GM23338 (cell line): Measurements from ENCODE around the gene SORBS2. TPM values are rescaled to one million over a fixed set of nuclear protein-coding genes. Genes with fewer than 3 reads are reported as not detected.

ENCODE experiments used
- ATAC-seq: fragments of 200-7000 bp; cut with Tn5 transposase; 3 replicates; pipeline ENCODE4 v1.9.1; 2020
- DNase-seq: peaks from one replicate; pipeline ENCODE4 v3.0.0-alpha.2; 2015; ENCODE audit warnings: low spot score
- H2AFZ ChIP-seq: fragments of 200-600 bp; sonication (generic); 2 replicates; pipeline ENCODE4 v1.8.0; 2016; ENCODE audit warnings: antibody characterized with exemption, mild to moderate bottlenecking, moderate library complexity
- H3F3A ChIP-seq: fragments of 200-600 bp; sonication (generic); replicated peaks from 2 replicates; pipeline ENCODE4 v1.8.0; 2017; ENCODE audit warnings: antibody characterized with exemption, mixed run types, low read depth
- H3K27ac ChIP-seq: fragments of 200-600 bp; sonication (generic); 2 replicates; pipeline ENCODE4 v1.6.1; 2016; ENCODE audit warnings: low read depth
- H3K27me3 ChIP-seq: fragments of 200-600 bp; sonication (generic); 2 replicates; pipeline ENCODE4 v1.8.0; 2016; ENCODE audit warnings: mild to moderate bottlenecking, mixed run types, moderate library complexity; ENCODE audit not compliant: insufficient read depth
- H3K36me3 ChIP-seq: fragments of 200-600 bp; sonication (generic); 2 replicates; pipeline ENCODE4 v1.8.0; 2016; ENCODE audit warnings: mild to moderate bottlenecking; ENCODE audit not compliant: insufficient read depth
- H3K4me1 ChIP-seq: fragments of 200-600 bp; sonication (generic); 2 replicates; pipeline ENCODE4 v1.8.0; 2016; ENCODE audit warnings: mild to moderate bottlenecking, moderate library complexity; ENCODE audit not compliant: insufficient read depth
- H3K4me2 ChIP-seq: fragments of 200-600 bp; sonication (generic); 2 replicates; pipeline ENCODE4 v1.7.1; 2017; ENCODE audit warnings: mixed run types
- H3K4me3 ChIP-seq: fragments of 200-600 bp; sonication (generic); 2 replicates; pipeline ENCODE4 v1.6.1; 2016; ENCODE audit warnings: mixed run types
- H3K79me2 ChIP-seq: fragments of 200-600 bp; sonication (generic); replicated peaks from 2 replicates; pipeline ENCODE4 v1.8.0; 2017; ENCODE audit warnings: mild to moderate bottlenecking; ENCODE audit not compliant: insufficient read depth
- H3K9me2 ChIP-seq: fragments of 200-600 bp; sonication (generic); 2 replicates; pipeline ENCODE4 v1.8.0; 2017; ENCODE audit not compliant: insufficient read depth
- H4K20me1 ChIP-seq: fragments of 200-600 bp; sonication (generic); replicated peaks from 2 replicates; pipeline ENCODE4 v1.8.0; 2017; ENCODE audit warnings: mild to moderate bottlenecking; ENCODE audit not compliant: insufficient read depth
- H3K27ac Mint-ChIP-seq: 2 replicates; pipeline ENCODE4 v1.8.0; 2020; ENCODE audit warnings: inconsistent platforms, mild to moderate bottlenecking, moderate library complexity, mixed read lengths
- H3K27me3 Mint-ChIP-seq: 3 replicates; pipeline ENCODE4 v1.8.0; 2022; ENCODE audit warnings: low read depth, mild to moderate bottlenecking, moderate library complexity, mixed read lengths, inconsistent platforms; ENCODE audit not compliant: insufficient read depth, poor library complexity
- H3K36me3 Mint-ChIP-seq: 3 replicates; pipeline ENCODE4 v1.8.0; 2021; ENCODE audit warnings: low read depth, mild to moderate bottlenecking, inconsistent platforms, moderate library complexity, mixed read lengths
- H3K4me1 Mint-ChIP-seq: 3 replicates; pipeline ENCODE4 v1.8.0; 2020; ENCODE audit warnings: mild to moderate bottlenecking, inconsistent platforms, mixed read lengths
- H3K4me3 Mint-ChIP-seq: 3 replicates; pipeline ENCODE4 v1.8.0; 2021; ENCODE audit warnings: moderate library complexity, mild to moderate bottlenecking, inconsistent platforms, mixed read lengths
- H3K9me3 Mint-ChIP-seq: 3 replicates; pipeline ENCODE4 v1.8.0; 2020; ENCODE audit warnings: moderate library complexity, mild to moderate bottlenecking, inconsistent platforms, mixed read lengths
- CREB1 ChIP-seq: fragments of 250-450 bp; sonication (Bioruptor Pico); IDR thresholded peaks from 2 replicates; pipeline ENCODE4 v1.5.0; 2020; ENCODE audit warnings: low read depth, mild to moderate bottlenecking, moderate library complexity
- CTCF ChIP-seq, 2 experiments: fragments of 200-600 bp in 1 of 2; sonication (generic) in 1 of 2; conservative IDR thresholded peaks; 2 replicates each; pipeline versions ENCODE4 v1.5.1 to v1.6.1; 2016 to 2017; ENCODE audit warnings: antibody characterized with exemption in 2 of 2, low read depth in 2 of 2, mild to moderate bottlenecking in 2 of 2, moderate library complexity in 1 of 2
- ETS1 ChIP-seq: IDR thresholded peaks from 2 replicates; pipeline ENCODE4 v1.6.1; 2016; ENCODE audit warnings: antibody characterized with exemption
- EZH2 ChIP-seq: fragments of 200-600 bp; sonication (generic); IDR thresholded peaks from one replicate; pipeline ENCODE4 v1.8.0; 2017; ENCODE audit warnings: antibody characterized with exemption, mild to moderate bottlenecking, low read depth; ENCODE audit not compliant: unreplicated experiment
- EZH2phosphoT487 ChIP-seq: fragments of 200-600 bp; sonication (generic); IDR thresholded peaks from one replicate; pipeline ENCODE4 v1.8.1; 2018; ENCODE audit warnings: antibody characterized with exemption; ENCODE audit not compliant: unreplicated experiment
- JUNB ChIP-seq: IDR thresholded peaks from one replicate; pipeline ENCODE4 v1.6.1; 2016; ENCODE audit warnings: antibody characterized with exemption; ENCODE audit not compliant: unreplicated experiment
- NANOG ChIP-seq: IDR thresholded peaks from 2 replicates; pipeline ENCODE4 v1.6.1; 2016; ENCODE audit warnings: antibody characterized with exemption, borderline replicate concordance
- POLR2AphosphoS5 ChIP-seq: IDR thresholded peaks from 2 replicates; pipeline ENCODE4 v1.6.1; 2016; ENCODE audit warnings: antibody characterized with exemption, low read depth
- REST ChIP-seq: IDR thresholded peaks from one replicate; pipeline ENCODE4 v1.6.1; 2018; ENCODE audit warnings: antibody characterized with exemption; ENCODE audit not compliant: unreplicated experiment
- STAT1 ChIP-seq: IDR thresholded peaks from one replicate; pipeline ENCODE4 v1.6.1; 2016; ENCODE audit warnings: antibody characterized with exemption; ENCODE audit not compliant: unreplicated experiment
- ZNF114 ChIP-seq: fragments of 250-450 bp; sonication (Bioruptor Pico); IDR thresholded peaks from 2 replicates; pipeline ENCODE4 v1.5.0; 2020; ENCODE audit warnings: mild to moderate bottlenecking, moderate library complexity
- ZNF331 ChIP-seq: fragments of 250-450 bp; sonication (Bioruptor Pico); IDR thresholded peaks from 2 replicates; pipeline ENCODE4 v1.5.0; 2020; ENCODE audit warnings: low read depth, mild to moderate bottlenecking, moderate library complexity
- ZNF462 ChIP-seq: fragments of 250-450 bp; sonication (Bioruptor Pico); IDR thresholded peaks from 2 replicates; pipeline ENCODE4 v1.5.0; 2020; ENCODE audit warnings: mild to moderate bottlenecking, moderate library complexity
- polyA plus RNA-seq: library from polyadenylated mRNA; unstranded; fragments of >200 nt; fragmentation: Nextera tagmentation; extraction: Ambion mirVana; gene quantifications from 2 replicates; pipeline ENCODE4 v1.2.1, GENCODE V29; 2016
- total RNA-seq: library from RNA; depleted of rRNA; stranded (reverse); fragments of >200 nt; shearing (Covaris generic); gene quantifications from 2 replicates; pipeline ENCODE4 v1.2.3, GENCODE V29; 2014

SORBS2 gene
- total and polyA plus RNA-seq, 2 experiments from 2014 or later, result 17.8 to 27.6 TPM

- H3K4me3 ChIP-seq, result no peak overlapping the region
- H3K9me3 Mint-ChIP-seq, result no peaks in the 10 kb centered on the region
- ATAC-seq (no peak), DNase-seq (no peak)
- peaks cover 11% of the 10 kb centered on the region for H3K4me1 Mint-ChIP-seq
- no peaks in the 10 kb centered on the region for H3K9me2 ChIP-seq
- H3K4me2 ChIP-seq, result no peak overlapping the region
- no peaks in the 10 kb centered on the region for H3K27me3 Mint-ChIP-seq
- H3F3A ChIP-seq, result no peaks in the 10 kb centered on the region
- no peak overlapping the region for H3K4me3 Mint-ChIP-seq
- no peaks in the 10 kb centered on the region for H3K36me3 ChIP-seq
- TF ChIP-seq ETS1 (no peak), POLR2AphosphoS5 (no peak), CTCF (conservative IDR thresholded peaks at IDR 0.05; ENCODE audit: low read depth in 2 of 2) (no peak), ZNF331 (CRISPR knock-in tag) (no peak), ZNF114 (CRISPR knock-in tag) (no peak), EZH2 (no peak), STAT1 (no peak), CREB1 (CRISPR knock-in tag) (no peak), EZH2phosphoT487 (no peak), REST (no peak), ZNF462 (CRISPR knock-in tag) (no peak), NANOG (no peak), JUNB (no peak)
- no peak overlapping the region for H3K27ac ChIP-seq
- H3K79me2 ChIP-seq, result no peaks in the 10 kb centered on the region
- no peaks in the 10 kb centered on the region for H4K20me1 ChIP-seq
- no peaks in the 10 kb centered on the region for H3K4me1 ChIP-seq
- peak overlapping the region; percentile 78; the same call in 1 of the 2 replicates for H3K27ac Mint-ChIP-seq
- no peaks in the 10 kb centered on the region for H3K27me3 ChIP-seq
- peaks cover 7% of the 10 kb centered on the region for H3K36me3 Mint-ChIP-seq
- H2AFZ ChIP-seq, result no peak overlapping the region
Observed at GRCh38 chr4:185681604-185682003, 130.4 kb downstream of the SORBS2 start.
